ENCODE measurements around the gene PCED1A. TPM values are rescaled to one million over a fixed set of nuclear protein-coding genes. Genes with fewer than 3 reads are reported as not detected.

PCED1A gene
- total and polyA plus RNA-seq, 7 donors = 8.6 to 28.0 (median 19.8) TPM

DNA sequence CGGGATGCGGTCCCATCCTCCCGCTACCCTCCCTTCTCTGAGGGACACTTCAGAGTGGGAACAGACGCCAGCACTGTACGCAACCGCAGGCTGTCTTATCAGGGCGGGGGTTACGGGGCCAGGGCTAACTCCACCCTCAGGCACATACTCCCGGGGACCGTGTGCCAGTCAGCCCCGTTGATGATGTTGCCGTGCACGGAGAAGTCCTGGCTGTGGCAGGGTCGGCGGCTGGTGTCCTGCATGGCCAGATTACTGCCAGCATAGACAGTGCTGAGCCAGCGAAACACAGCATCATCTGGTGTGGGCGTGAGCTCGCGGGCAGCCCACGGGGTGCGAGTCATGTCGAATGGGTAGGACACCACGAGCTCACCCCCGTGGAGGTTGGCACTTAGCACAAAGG is 45.0 kb downstream of the PCED1A start:
- DNase-seq = no peak
- Histone ChIP-seq H3K27me3 (peaks cover 11 to 51% (median 30%) of the 10 kb centered on the region in 3 donors), H3K9me3 (no peaks in the 10 kb centered on the region), H3K4me3 (no peak overlapping the region), H3K4me1 (peaks cover 0 to 13% (median 8%) of the 10 kb centered on the region in 4 donors), H3K27ac (no peak overlapping the region), H3K36me3 (no peaks in the 10 kb centered on the region)
- TF ChIP-seq POLR2AphosphoS5 (IDR thresholded peaks at IDR 0.05) (no peak), EP300 (IDR thresholded peaks at IDR 0.05) (no peak), POLR2A (IDR thresholded peaks at IDR 0.05) (no peak)
- TF ChIP-seq, protein P1, sequence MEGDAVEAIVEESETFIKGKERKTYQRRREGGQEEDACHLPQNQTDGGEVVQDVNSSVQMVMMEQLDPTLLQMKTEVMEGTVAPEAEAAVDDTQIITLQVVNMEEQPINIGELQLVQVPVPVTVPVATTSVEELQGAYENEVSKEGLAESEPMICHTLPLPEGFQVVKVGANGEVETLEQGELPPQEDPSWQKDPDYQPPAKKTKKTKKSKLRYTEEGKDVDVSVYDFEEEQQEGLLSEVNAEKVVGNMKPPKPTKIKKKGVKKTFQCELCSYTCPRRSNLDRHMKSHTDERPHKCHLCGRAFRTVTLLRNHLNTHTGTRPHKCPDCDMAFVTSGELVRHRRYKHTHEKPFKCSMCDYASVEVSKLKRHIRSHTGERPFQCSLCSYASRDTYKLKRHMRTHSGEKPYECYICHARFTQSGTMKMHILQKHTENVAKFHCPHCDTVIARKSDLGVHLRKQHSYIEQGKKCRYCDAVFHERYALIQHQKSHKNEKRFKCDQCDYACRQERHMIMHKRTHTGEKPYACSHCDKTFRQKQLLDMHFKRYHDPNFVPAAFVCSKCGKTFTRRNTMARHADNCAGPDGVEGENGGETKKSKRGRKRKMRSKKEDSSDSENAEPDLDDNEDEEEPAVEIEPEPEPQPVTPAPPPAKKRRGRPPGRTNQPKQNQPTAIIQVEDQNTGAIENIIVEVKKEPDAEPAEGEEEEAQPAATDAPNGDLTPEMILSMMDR (IDR thresholded peaks at IDR 0.05) = no peak
- WGBS, 2 donors = 69 to 87% methylated on average over 24 of the region's 24 CpGs
- intact Hi-C loops (cut with DNase I) = no loop called here

- WGBS, 2 donors = 64 to 87% methylated on average over 11 of the region's 11 CpGs
- no peak for TF ChIP-seq POLR2A (IDR thresholded peaks at IDR 0.05)
- DNase-seq = no peak
These were observed 45.5 kb downstream of the PCED1A start for GRCh38 chr20:2794866-2795447.

DNA sequence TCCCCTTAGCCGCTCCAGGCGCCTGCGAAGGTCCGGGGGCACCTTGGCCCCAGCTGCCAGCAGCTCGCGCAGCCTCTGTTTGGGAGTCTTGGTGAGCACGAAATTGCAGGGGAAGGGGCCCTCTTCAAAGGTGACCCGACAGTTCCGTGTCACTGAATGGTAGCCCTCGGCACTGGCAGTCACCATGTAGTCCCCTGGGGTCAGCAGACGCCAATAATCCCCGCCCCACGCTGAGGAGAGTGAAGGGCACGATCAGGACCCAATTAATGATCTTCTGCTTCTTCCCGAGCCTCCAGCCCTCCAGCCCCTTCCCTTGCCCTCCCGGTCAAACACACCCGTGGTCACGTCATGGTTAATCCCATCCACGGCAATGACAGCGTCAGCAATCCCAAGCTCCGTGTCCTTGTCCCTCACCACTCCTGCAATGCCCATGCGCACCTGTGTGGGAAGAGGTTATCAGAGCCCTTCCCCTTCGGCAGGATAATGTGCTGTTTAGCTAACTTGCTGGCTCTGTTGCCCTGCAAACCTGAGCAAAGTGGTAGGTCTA is 46.2 kb downstream of the PCED1A start:
- H3K4me3 ChIP-seq = no peak overlapping the region
- H3K27me3 ChIP-seq = peaks cover under 1 to 45% (median 18%) of the 10 kb centered on the region in 3 donors
- intact Hi-C loops (cut with DNase I) = no loop called here
- WGBS, 2 donors = 86 to 88% methylated on average over 23 of the region's 23 CpGs
- H3K9me3 ChIP-seq = no peaks in the 10 kb centered on the region
- peaks cover 0 to 1% (median 0%) of the 10 kb centered on the region in 4 donors for H3K4me1 ChIP-seq
- TF ChIP-seq EP300 (IDR thresholded peaks at IDR 0.05) (no peak), POLR2A (IDR thresholded peaks at IDR 0.05) (no peak), POLR2AphosphoS5 (IDR thresholded peaks at IDR 0.05) (no peak)
- TF ChIP-seq, protein P1 (IDR thresholded peaks at IDR 0.05) = no peak
- no peaks in the 10 kb centered on the region for H3K36me3 ChIP-seq
- DNase-seq = no peak
- no peak overlapping the region for H3K27ac ChIP-seq

More at GRCh38 chr20:2794866-2795447, 45.5 kb downstream of the PCED1A start:
- intact Hi-C loops (cut with DNase I) = no loop called here
- no peak overlapping the region for H3K27ac ChIP-seq
- peaks cover 6 to 46% (median 25%) of the 10 kb centered on the region in 3 donors for H3K27me3 ChIP-seq
- H3K36me3 ChIP-seq = no peaks in the 10 kb centered on the region
- no peak overlapping the region for H3K4me3 ChIP-seq
- no peaks in the 10 kb centered on the region for H3K9me3 ChIP-seq
- peaks cover 0 to 8% (median 3%) of the 10 kb centered on the region in 4 donors for H3K4me1 ChIP-seq

GRCh38 chr20:2793471-2793870 is 47.0 kb downstream of the PCED1A start:
- H3K27ac ChIP-seq = no peak overlapping the region
- peaks cover 0 to 36% (median 10%) of the 10 kb centered on the region in 3 donors for H3K27me3 ChIP-seq
- no peaks in the 10 kb centered on the region for H3K4me1 ChIP-seq
- no peak for DNase-seq
- no peak overlapping the region for H3K4me3 ChIP-seq
- H3K36me3 ChIP-seq = no peaks in the 10 kb centered on the region
- no peaks in the 10 kb centered on the region for H3K9me3 ChIP-seq
- TF ChIP-seq POLR2A (IDR thresholded peaks at IDR 0.05) (no peak), EP300 (IDR thresholded peaks at IDR 0.05) (no peak), POLR2AphosphoS5 (IDR thresholded peaks at IDR 0.05) (no peak)
- TF ChIP-seq, protein P1 (IDR thresholded peaks at IDR 0.05) = no peak
- intact Hi-C loops (cut with DNase I) = no loop called here
- 87 to 93% methylated on average over 6 of the region's 6 CpGs for WGBS, 2 donors

Other genes starting within 250 kb of the PCED1A start
- 10 to 100 TPM; 53.2 to 69.8 (median 65.2) TPM for gene NOP56, start 188.0 kb downstream of the PCED1A start, total RNA-seq
- gene NOP56, start 188.0 kb downstream of the PCED1A start, polyA plus RNA-seq = 100 to 1,000 TPM in 1 of 3 donors, 10 to 100 TPM in 2; 33.6 to 152 (median 47.6) TPM
- gene IDH3B, start 176.4 kb downstream of the PCED1A start, total RNA-seq = 100 to 1,000 TPM; 105 to 131 (median 122) TPM
- 100 to 1,000 TPM; 103 to 121 (median 112) TPM for gene IDH3B, start 176.4 kb downstream of the PCED1A start, polyA plus RNA-seq
- 10 to 100 TPM; 14.8 to 37.5 (median 30.8) TPM for gene EBF4, start 147.9 kb downstream of the PCED1A start, total RNA-seq
- 1 to 10 TPM; 1.2 to 4.6 (median 1.2) TPM for gene EBF4, start 147.9 kb downstream of the PCED1A start, polyA plus RNA-seq
- 1 to 10 TPM in 3 of 4 donors, under 1 TPM in 1; 0.54 to 10.0 (median 1.8) TPM for gene CPXM1, start 40.0 kb downstream of the PCED1A start, total RNA-seq
- gene CPXM1, start 40.0 kb downstream of the PCED1A start, polyA plus RNA-seq = 1 to 10 TPM in 2 of 3 donors, under 1 TPM in 1; 0.69 to 7.2 (median 1.2) TPM
- not detected for gene C20orf141, start 25.7 kb downstream of the PCED1A start, total RNA-seq
- gene C20orf141, start 25.7 kb downstream of the PCED1A start, polyA plus RNA-seq = under 1 TPM in 1 of 3 donors, not detected in 2; 0.15 TPM
- gene TMEM239, start 24.3 kb downstream of the PCED1A start, total RNA-seq = under 1 TPM in 1 of 4 donors, not detected in 3; 0.28 TPM
- gene TMEM239, start 24.3 kb downstream of the PCED1A start, polyA plus RNA-seq = not detected
- gene VPS16, start 90 bp upstream of the PCED1A start, total RNA-seq = 10 to 100 TPM; 19.4 to 24.4 (median 21.0) TPM
- gene VPS16, start 90 bp upstream of the PCED1A start, polyA plus RNA-seq = 10 to 100 TPM; 21.6 to 37.6 (median 24.7) TPM
- 10 to 100 TPM; 62.0 to 86.4 (median 73.6) TPM for gene PTPRA, start 32.8 kb upstream of the PCED1A start, total RNA-seq
- 10 to 100 TPM; 10.2 to 30.2 (median 12.3) TPM for gene PTPRA, start 32.8 kb upstream of the PCED1A start, polyA plus RNA-seq
- gene GNRH2, start 203.0 kb upstream of the PCED1A start, total RNA-seq = 1 to 10 TPM in 1 of 4 donors, not detected in 3; 1.6 TPM
- gene GNRH2, start 203.0 kb upstream of the PCED1A start, polyA plus RNA-seq = 1 to 10 TPM in 1 of 3 donors, under 1 TPM in 1, not detected in 1; 0.34 to 8.4 TPM
- gene MRPS26, start 205.4 kb upstream of the PCED1A start, total RNA-seq = 10 to 100 TPM; 33.5 to 71.7 (median 65.0) TPM
- 10 to 100 TPM; 46.8 to 61.3 (median 48.8) TPM for gene MRPS26, start 205.4 kb upstream of the PCED1A start, polyA plus RNA-seq
- not detected for gene OXT, start 231.0 kb upstream of the PCED1A start, total RNA-seq
- under 1 TPM in 1 of 3 donors, not detected in 2; 0.29 TPM for gene OXT, start 231.0 kb upstream of the PCED1A start, polyA plus RNA-seq
- gene AVP, start 244.1 kb upstream of the PCED1A start, total RNA-seq = not detected
- gene AVP, start 244.1 kb upstream of the PCED1A start, polyA plus RNA-seq = not detected

Measured in sigmoid colon (tissue), 7 donors.